ENCODE data around the gene NCAPH2.
"Not testable (repeated sequence)": the region's sequence is repeated elsewhere in the genome, so short reads cannot be mapped to it uniquely, and the experiment has no call there.

NCAPH2 gene

DNA sequence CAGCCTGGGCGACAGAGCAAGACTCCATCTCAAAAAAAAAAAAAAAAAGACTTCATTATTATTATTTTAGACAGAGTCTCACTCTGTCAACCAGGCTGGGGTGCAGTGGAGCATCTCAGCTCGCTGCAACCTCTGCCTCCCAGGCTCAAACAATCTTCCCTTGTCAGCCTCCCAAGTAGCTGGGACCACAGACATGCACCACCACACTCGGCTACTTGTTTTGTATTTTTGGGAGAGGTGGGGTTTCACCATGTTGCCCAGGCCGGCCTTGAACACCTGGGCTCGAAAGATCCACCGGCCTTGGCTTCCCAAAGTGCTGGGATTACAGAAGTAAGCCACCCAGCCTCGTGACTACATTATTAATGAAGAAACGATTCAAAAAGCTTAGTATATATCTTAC, 27.1 kb downstream of the NCAPH2 start:
- no peak overlapping the region for H3K4me3 ChIP-seq (ENCODE audit: low read depth, low read length)
- TF ChIP-seq, protein P1, sequence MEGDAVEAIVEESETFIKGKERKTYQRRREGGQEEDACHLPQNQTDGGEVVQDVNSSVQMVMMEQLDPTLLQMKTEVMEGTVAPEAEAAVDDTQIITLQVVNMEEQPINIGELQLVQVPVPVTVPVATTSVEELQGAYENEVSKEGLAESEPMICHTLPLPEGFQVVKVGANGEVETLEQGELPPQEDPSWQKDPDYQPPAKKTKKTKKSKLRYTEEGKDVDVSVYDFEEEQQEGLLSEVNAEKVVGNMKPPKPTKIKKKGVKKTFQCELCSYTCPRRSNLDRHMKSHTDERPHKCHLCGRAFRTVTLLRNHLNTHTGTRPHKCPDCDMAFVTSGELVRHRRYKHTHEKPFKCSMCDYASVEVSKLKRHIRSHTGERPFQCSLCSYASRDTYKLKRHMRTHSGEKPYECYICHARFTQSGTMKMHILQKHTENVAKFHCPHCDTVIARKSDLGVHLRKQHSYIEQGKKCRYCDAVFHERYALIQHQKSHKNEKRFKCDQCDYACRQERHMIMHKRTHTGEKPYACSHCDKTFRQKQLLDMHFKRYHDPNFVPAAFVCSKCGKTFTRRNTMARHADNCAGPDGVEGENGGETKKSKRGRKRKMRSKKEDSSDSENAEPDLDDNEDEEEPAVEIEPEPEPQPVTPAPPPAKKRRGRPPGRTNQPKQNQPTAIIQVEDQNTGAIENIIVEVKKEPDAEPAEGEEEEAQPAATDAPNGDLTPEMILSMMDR (IDR thresholded peaks at IDR 0.05; ENCODE audit: low read depth, low read length, missing control alignments) = no peak
- DNase-seq (ENCODE audit: low read depth) = no peak
- in situ Hi-C loops (cut with HindIII; ENCODE audit: low sequenced_read_pairs) = no loop called here

DNA sequence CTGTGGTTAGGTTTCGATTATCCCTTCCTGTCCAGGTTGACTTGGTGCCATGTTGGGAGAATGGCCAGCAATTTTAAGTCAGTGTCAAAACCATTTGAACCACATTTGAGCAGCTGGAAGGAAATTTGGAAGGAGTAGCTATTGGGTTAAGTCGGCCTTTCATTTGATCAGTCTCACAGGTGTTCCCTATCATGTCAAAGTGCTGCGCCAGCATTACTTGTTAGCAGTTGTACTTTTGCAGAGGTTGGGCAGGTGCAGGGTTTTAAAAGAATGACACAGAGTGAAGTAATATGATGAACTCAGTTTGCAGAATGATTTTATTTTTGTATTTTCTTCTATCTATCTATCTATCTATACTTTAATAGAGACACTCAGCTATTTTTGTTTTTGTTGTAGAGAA, 28.2 kb downstream of the NCAPH2 start:
- TF ChIP-seq, protein P1 (IDR thresholded peaks at IDR 0.05; ENCODE audit: low read depth, low read length, missing control alignments) = no peak
- DNase-seq (ENCODE audit: low read depth) = no peak
- no peak overlapping the region for H3K4me3 ChIP-seq (ENCODE audit: low read depth, low read length)
- in situ Hi-C loops (cut with HindIII; ENCODE audit: low sequenced_read_pairs) = no loop called here

DNA sequence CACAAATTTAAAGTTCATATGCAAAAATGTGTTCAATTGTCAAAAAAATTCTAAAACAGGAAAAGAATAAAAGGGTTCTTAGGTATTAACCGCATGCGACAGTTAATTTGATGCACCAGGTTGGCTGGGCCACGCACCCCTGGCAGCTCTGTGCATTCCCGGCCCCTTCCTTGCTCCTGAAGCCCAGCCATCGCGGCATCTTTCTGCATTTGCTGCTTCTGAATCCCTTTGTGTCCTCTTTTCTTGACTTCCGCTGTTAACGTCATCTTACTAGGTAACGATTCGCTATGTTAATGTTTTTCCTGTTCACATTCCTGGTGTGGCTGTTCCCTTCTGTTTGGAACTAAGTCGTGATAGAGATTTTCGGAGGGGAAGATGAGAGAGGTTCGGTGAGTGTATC, 29.7 kb downstream of the NCAPH2 start:
- in situ Hi-C loops (cut with HindIII; ENCODE audit: low sequenced_read_pairs) = no loop called here
- no peak overlapping the region for H3K4me3 ChIP-seq (ENCODE audit: low read depth, low read length)
- DNase-seq (ENCODE audit: low read depth) = no peak
- TF ChIP-seq, protein P1 (IDR thresholded peaks at IDR 0.05; ENCODE audit: low read depth, low read length, missing control alignments) = no peak

DNA sequence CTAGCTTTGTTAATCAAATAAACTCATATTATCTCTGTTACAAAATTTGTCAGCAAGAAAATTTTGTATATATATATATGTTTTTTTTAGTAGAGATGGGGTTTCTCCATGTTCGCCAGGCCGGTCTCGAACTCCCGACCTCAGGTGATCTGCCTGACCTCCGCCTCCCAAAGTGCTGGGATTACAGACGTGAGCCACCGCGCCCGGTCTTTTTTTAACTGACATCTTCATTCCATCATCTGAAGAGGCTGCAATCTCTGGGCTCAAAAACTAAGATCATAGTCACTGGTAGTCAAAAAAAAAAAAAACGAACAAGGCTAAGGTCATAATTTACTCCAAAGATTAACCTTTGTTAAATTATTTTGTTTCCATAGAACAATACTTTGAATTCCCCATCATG, 32.4 kb downstream of the NCAPH2 start:
- in situ Hi-C loops (cut with HindIII; ENCODE audit: low sequenced_read_pairs) = no loop called here
- TF ChIP-seq, protein P1 (IDR thresholded peaks at IDR 0.05; ENCODE audit: low read depth, low read length, missing control alignments) = no peak
- DNase-seq (ENCODE audit: low read depth) = no peak
- no peak overlapping the region for H3K4me3 ChIP-seq (ENCODE audit: low read depth, low read length)

DNA sequence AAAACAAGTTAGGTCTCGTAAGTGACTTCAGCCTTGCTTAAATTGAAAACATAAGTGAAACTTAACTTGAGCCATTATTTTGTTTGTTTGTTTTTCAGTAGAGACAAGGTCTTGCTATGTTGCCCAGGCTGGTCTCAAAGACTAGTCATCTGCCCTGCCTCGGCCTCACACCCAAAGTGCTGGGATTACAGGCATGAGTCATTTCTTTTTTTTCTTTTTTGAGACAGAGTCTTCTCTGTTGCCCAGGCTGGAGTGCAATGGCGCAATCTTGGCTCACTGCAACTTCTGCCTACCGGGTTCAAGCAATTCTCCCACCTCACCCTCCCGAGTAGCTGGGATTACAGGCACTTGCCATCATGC, 33.6 kb downstream of the NCAPH2 start:
- H3K4me3 ChIP-seq (ENCODE audit: low read depth, low read length); DNase-seq (ENCODE audit: low read depth); in situ Hi-C loops (cut with HindIII; ENCODE audit: low sequenced_read_pairs): not testable (repeated sequence)

DNA sequence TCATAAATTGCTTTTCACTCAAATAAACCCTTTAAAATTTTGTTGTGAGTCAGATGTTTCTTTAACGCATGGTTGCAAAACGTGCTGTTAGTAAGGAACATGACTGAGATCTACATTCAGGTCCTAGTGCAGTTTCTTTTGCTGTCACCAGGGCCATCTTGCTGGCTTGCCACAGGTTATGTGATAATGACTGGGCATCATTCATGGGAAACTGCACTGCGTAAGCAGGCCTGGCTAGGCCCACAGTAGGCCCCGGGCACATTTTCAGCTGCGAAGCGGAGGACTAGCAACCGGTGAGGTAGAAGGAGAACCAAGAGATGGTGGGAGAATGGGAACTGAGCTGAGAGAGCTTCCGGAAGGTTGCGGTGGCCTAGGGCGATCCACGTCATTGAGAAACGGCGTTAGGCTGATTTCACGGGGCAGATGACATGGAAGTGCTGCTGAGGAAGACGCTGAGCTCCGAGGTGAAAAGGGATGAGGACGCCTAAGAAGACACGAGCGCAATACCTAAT, 34.4 kb downstream of the NCAPH2 start:
- no peak overlapping the region for H3K4me3 ChIP-seq (ENCODE audit: low read depth, low read length)
- TF ChIP-seq, protein P1 (IDR thresholded peaks at IDR 0.05; ENCODE audit: low read depth, low read length, missing control alignments) = no peak

DNA sequence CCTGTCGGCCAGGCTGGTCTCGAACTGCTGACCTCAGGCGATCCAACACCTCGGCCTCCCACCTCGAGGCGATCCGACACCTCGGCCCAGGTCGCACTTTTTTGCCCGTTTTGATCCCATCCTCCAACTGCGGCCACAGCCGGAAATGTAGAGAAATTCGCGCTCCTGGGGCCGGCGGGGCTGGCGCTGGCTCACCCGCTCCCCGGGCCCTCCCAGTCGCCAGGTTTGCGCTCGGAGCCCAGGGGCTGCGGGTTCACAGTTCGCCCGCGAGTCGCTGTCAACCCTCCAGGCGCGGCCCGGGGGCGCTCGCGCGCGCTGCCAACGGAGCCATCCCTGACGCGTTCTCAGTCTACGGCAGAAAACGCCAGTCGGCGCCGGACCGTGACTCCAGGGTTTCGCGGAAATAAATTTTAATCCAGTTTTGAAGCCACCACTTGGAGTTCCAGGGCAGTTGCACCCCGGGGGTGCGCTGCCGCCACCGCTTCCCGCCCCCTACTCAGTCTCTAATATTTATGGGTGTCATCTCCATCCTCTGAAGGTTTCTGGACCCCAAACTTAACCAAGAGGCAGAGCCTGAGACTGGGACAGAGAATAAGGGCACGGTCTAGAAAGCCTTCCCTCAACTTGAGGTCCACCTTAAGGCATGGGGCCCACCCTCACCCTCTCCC, 36.2 kb downstream of the NCAPH2 start:
- DNase-seq (ENCODE audit: low read depth) = no peak
- in situ Hi-C loops (cut with HindIII; ENCODE audit: low sequenced_read_pairs) = no loop called here
- TF ChIP-seq, protein P1 (IDR thresholded peaks at IDR 0.05; ENCODE audit: low read depth, low read length, missing control alignments) = peak; percentile 55
- peak overlapping the region; percentile 18 for H3K4me3 ChIP-seq (ENCODE audit: low read depth, low read length)

More for the DNA sequence above, 34.4 kb downstream of the NCAPH2 start:
- DNase-seq (ENCODE audit: low read depth) = no peak
- in situ Hi-C loops (cut with HindIII; ENCODE audit: low sequenced_read_pairs) = no loop called here
